ENCODE results near the gene PIK3C2B. TPM values are rescaled to one million over a fixed set of nuclear protein-coding genes. Genes with fewer than 3 reads are reported as not detected.
A peak's percentile ranks its signal among the peaks of the same experiment; 100 is the strongest.

Gene PIK3C2B
- total RNA-seq, 2 experiments from 2014 or later = 43.4 to 46.4 TPM

DNA sequence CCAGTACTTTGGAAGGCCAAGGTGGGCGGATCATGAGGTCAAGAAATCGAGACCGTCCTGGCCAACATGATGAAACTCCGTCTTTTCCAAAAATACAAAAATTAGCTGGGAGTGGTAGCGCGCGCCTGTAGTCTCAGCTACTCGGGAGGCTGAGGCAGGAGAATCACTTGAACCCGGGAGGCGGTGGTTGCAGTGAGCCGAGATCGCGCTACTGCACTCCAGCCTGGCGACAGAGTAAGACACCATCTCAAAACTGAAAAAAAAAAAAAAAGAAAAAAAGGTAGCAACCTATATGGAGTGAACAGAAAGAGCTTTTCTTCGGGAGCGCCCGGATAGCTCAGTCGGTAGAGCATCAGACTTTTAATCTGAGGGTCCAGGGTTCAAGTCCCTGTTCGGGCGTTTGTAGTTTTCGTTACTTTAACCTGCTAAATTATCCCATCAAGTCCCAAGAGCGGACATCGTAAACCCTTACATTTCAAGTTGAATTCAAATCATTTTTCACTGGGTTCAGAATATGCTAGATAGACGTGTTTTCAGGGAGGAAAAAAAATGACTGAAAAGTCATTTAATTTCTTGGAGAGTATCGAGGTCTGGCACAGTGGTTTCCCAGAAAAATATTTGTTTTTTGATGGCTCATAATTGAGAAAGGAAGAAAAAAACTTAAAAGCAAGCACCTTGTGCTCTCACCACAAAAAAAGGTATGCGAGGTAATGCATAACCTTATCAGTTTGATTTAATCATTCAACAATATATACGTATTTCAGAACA is 11.8 kb upstream of the PIK3C2B start:
- H3K36me3 Mint-ChIP-seq = peaks cover 10% of the 10 kb centered on the region
- H3K4me1 Mint-ChIP-seq (ENCODE audit: low read depth) = peaks cover 24% of the 10 kb centered on the region
- peaks cover 4% of the 10 kb centered on the region for H3K27me3 Mint-ChIP-seq
- peaks cover 2% of the 10 kb centered on the region for H3K9me3 Mint-ChIP-seq
- H3K4me3 Mint-ChIP-seq = peak overlapping the region; percentile 91
- CTCF ChIA-PET = interaction anchor here (0.7 to 20.5 kb wide), 17 partner anchors 9 to 301 kb away, joined by 3 to 1224 read pairs (median 5); partner anchors contain the start of genes MDM4 and PIK3C2B
- peak; percentile 84 for DNase-seq
- POLR2A ChIA-PET = interaction anchor here (0.9 to 5.4 kb wide), 9 partner anchors 11 to 741 kb away, joined by 3 to 68 read pairs (median 4); partner anchors contain the start of genes LAX1, MDM4 and PIK3C2B
- intact Hi-C loops (cut with micrococcal nuclease) = loop anchor here (1.0 to 10.0 kb wide), 4 partner anchors 14 to 1182 kb away; partner anchors contain the start of gene PPP1R15B
- H3K27ac Mint-ChIP-seq = peak overlapping the region; percentile 98

DNA sequence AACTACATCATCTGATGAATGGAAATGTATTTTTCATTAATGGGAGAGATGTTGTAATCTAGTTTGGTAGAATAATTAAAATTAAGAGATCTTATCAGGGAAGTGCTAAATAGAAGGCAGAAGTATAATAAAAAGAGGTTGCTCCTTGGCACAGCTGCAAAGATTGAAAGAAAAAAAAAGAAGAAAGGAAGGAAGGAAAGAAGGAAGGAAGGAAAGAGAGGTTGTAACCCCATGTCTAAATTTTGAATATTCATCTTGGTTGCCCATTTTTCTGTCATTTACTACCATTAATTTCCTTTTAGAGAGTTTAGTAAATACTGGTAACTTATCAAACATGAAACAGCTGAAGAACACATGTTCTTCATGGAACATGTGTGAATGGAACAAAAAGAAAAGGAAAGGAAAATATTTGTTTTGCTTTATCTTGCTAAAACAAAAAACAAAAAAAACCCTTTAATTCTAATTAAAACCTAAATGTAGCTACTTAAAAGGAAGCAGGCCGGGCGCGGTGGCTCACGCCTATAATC is 11.1 kb upstream of the PIK3C2B start:
- Mint-ChIP-seq H3K9me3 (peaks cover 2% of the 10 kb centered on the region), H3K27ac (peak overlapping the region; percentile 98), H3K36me3 (peaks cover 10% of the 10 kb centered on the region), H3K4me3 (peak overlapping the region; percentile 91), H3K4me1 (ENCODE audit: low read depth) (peaks cover 24% of the 10 kb centered on the region), H3K27me3 (peaks cover 4% of the 10 kb centered on the region)
- CTCF ChIA-PET = interaction anchor here (0.7 to 20.5 kb wide), 13 partner anchors 8 to 301 kb away, joined by 3 to 1224 read pairs (median 5); partner anchors contain the start of genes MDM4 and PIK3C2B
- DNase-seq = no peak
- intact Hi-C loops (cut with micrococcal nuclease) = loop anchor here (1.0 to 10.0 kb wide), 4 partner anchors 15 to 1181 kb away; partner anchors contain the start of gene PPP1R15B
- POLR2A ChIA-PET = interaction anchor here (1.8 to 5.4 kb wide), 5 partner anchors 11 to 62 kb away, joined by 4 to 68 read pairs (median 12); partner anchors contain the start of genes MDM4 and PIK3C2B

DNA sequence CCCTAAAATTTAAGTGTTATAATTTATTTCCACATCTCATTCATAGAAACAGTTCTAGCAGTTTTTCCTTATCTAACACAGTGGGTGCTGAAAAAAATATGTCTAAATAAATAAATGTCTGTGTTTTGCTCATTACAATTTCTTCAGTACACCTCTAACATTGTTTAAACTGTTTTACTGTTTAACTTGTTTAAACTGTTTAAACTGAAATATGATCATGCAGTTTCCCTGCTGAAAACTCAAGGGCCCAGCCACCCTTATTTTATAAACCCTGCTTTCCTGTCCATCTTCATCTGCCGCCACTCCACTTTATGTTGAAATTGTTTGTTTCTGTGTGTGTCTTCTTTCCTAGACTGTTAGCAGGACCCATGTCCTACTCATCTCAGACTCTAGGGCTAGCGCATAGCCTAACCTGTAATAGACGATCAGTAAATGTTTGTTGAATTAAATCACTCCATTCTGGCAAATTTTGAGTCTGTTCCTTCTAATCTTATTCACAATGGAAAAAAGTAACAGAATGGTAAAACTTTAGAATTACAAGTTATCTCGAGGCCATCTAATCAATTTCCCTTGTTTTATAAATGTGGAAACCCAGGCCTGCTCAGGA is 9.4 kb upstream of the PIK3C2B start:
- CTCF ChIA-PET = interaction anchor here (0.8 to 20.5 kb wide), 18 partner anchors 10 to 288 kb away, joined by 3 to 1224 read pairs (median 8); partner anchors contain the start of genes MDM4 and PIK3C2B
- H3K9me3 Mint-ChIP-seq = peaks cover 2% of the 10 kb centered on the region
- peaks cover 10% of the 10 kb centered on the region for H3K36me3 Mint-ChIP-seq
- no peak overlapping the region for H3K4me3 Mint-ChIP-seq
- peaks cover 4% of the 10 kb centered on the region for H3K27me3 Mint-ChIP-seq
- POLR2A ChIA-PET = interaction anchor here (4.8 to 5.4 kb wide), 2 partner anchors 10 to 13 kb away, joined by 24 to 68 read pairs; partner anchors contain the start of genes MDM4 and PIK3C2B
- no peak for DNase-seq
- no peak overlapping the region for H3K27ac Mint-ChIP-seq
- intact Hi-C loops (cut with micrococcal nuclease) = loop anchor here (1.0 to 10.0 kb wide), 7 partner anchors 10 to 1179 kb away; partner anchors contain the start of genes GOLT1A and PIK3C2B
- H3K4me1 Mint-ChIP-seq (ENCODE audit: low read depth) = peaks cover 24% of the 10 kb centered on the region

DNA sequence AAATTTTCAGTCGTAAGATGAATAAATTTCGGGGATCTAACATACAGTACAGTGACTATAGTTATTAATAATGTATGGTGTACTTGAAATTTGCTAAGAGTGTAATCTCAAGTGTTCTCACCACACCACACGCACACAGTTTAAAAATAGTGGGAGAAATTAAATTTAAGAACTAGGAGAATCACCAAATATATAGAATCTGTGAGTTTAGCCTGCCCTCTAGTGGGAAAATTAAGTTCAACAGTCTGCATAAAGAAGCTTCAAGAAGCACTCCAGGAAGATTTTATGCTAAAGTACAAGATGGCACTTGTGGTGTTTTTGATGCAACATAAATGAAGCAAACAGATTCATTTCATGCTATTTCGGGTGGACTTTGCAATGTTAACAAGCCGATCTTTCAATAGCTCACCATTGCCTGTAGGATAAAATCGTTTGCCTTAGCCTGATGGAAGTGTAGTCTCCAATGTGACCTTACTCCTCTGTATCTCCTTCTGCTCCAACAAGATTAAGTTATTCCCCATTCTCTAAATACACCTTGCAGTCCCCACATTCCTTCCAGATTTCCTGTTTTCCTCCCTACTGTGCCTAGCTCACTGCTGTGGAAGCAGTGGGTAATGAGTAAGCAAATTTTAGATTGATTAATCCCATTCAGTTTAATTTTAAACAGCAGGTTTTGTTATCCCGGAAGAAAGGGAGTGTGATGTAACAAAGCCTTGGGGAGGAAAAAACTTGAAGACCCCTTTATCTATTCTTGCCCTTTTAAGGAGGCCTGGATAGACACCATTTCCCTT is 8.7 kb upstream of the PIK3C2B start:
- peak overlapping the region; percentile 51 for H3K27ac Mint-ChIP-seq
- H3K36me3 Mint-ChIP-seq = peaks cover 10% of the 10 kb centered on the region
- intact Hi-C loops (cut with micrococcal nuclease) = loop anchor here (1.0 to 10.0 kb wide), 7 partner anchors 9 to 1179 kb away; partner anchors contain the start of genes GOLT1A and PIK3C2B
- peaks cover 24% of the 10 kb centered on the region for H3K4me1 Mint-ChIP-seq (ENCODE audit: low read depth)
- POLR2A ChIA-PET = interaction anchor here (0.6 to 1.0 kb wide), 2 partner anchors 9 to 80 kb away, joined by 4 to 7 read pairs; partner anchors contain the start of gene PIK3C2B
- no peak for DNase-seq
- CTCF ChIA-PET = interaction anchor here (0.7 to 20.5 kb wide), 28 partner anchors 10 to 341 kb away, joined by 3 to 1224 read pairs (median 4); partner anchors contain the start of genes MDM4 and PIK3C2B
- H3K27me3 Mint-ChIP-seq = peaks cover 4% of the 10 kb centered on the region
- H3K9me3 Mint-ChIP-seq = peaks cover 2% of the 10 kb centered on the region
- peak overlapping the region; percentile 20 for H3K4me3 Mint-ChIP-seq

DNA sequence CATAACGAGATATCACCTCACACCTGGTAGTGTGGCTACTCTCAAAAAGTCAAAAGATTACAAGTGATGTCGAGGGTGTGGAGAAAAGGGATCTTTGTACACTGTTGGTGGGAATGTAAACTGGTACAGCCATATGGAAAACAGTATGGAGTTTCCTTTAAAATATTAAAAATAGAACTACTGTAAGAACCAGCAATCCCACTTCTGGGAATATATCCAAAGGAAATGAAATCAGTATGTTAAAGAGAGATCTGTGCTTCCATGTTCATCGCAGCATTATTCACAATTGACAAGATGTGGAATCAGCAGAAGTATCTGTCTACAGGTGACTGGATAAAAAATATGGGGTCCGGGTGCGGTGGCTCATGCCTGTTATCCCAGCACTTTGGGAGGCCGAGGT is 7.6 kb upstream of the PIK3C2B start:
- Mint-ChIP-seq H3K36me3 (peaks cover 8% of the 10 kb centered on the region), H3K4me3 (no peak overlapping the region), H3K9me3 (peaks cover 2% of the 10 kb centered on the region), H3K4me1 (ENCODE audit: low read depth) (peaks cover 17% of the 10 kb centered on the region), H3K27ac (no peak overlapping the region), H3K27me3 (peaks cover 4% of the 10 kb centered on the region)
- ChIA-PET CTCF (interaction anchor here (1.1 to 20.5 kb wide), 14 partner anchors 9 to 305 kb away, joined by 3 to 1224 read pairs (median 9); partner anchors contain the start of genes MDM4 and PIK3C2B), POLR2A (no interaction called here)
- intact Hi-C loops (cut with micrococcal nuclease) = loop anchor here (2.0 to 10.0 kb wide), 4 partner anchors 140 to 1177 kb away; partner anchors contain the start of gene GOLT1A
- no peak for DNase-seq

DNA sequence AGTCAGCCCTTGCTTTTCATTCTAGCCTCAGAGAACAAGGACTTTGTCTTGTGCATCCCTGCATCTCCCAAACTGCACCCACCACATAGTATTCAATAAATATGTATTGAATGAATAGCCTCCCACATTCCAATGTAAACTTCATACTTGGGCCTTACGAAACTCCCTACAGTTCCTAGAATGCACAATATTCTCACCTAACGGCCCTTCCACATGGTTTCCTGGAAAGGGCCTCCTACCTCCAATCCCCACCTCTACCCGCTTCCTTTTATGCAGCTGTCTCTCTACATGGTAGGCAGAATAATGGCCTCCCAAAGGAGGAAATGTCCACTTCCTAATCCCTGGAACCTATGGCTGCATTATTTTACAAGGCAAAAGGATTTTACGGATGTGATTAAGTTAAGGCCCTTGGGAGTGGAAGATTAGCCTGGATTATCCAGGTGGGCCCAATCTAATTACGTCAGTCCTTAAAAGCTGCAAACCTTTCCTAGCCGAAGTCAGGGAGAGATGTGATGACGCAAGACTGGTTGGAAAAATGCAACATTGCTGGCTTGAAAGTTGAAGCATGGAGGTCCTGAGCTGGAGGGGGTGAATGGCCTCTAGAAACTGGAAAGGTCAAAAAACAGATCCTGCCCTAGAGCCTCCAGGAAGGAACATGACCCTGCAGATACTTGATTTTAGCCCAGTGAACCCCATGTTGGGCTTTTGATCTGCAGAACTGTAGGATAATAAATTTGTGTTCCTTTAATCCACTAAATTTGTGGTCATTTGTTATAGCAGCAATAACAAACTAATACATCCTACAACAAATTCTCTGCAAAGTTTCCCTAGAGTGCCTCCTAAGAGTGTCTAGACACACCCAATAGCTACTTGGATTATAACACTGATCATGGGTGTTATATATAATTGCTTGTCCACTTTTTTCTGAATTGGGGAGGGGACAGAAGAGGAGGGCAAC is 5.2 kb upstream of the PIK3C2B start:
- Mint-ChIP-seq H3K27me3 (no peaks in the 10 kb centered on the region), H3K27ac (no peak overlapping the region), H3K9me3 (no peaks in the 10 kb centered on the region), H3K36me3 (no peaks in the 10 kb centered on the region), H3K4me1 (ENCODE audit: low read depth) (peaks cover 19% of the 10 kb centered on the region), H3K4me3 (no peak overlapping the region)
- no peak for DNase-seq
- POLR2A ChIA-PET = no interaction called here
- intact Hi-C loops (cut with micrococcal nuclease) = loop anchor here (5.0 to 10.0 kb wide), 4 partner anchors 137 to 1495 kb away; partner anchors contain the start of genes GOLT1A and TMEM183A
- CTCF ChIA-PET = interaction anchor here (0.7 to 20.5 kb wide), 4 partner anchors 59 to 101 kb away, joined by 3 to 1224 read pairs (median 4); no protein-coding TSS in a partner anchor

DNA sequence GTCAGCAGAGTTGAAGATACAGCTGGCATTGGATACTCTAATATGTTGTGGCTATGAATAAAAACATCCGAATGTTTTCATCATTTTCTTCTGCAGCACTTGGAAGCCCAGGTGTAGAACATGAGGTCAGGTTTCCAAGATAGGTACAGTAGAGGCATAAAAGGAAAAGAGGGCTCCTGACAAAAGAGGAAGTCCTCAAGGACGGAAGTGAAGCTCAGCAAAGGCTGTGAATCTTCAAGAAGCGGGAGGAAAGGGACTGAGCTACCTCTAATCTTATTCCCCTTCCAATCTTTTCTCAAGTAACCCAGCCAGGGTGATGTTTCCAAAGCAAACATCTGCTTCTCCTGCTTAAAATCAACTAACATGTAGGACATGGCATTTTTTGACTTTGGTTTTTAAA is 4.4 kb upstream of the PIK3C2B start:
- intact Hi-C loops (cut with micrococcal nuclease) = loop anchor here (10.0 kb wide), 1 partner anchor 1494 kb away; the partner anchor contains the start of gene TMEM183A
- Mint-ChIP-seq H3K4me3 (no peak overlapping the region), H3K27me3 (no peaks in the 10 kb centered on the region), H3K27ac (no peak overlapping the region), H3K4me1 (ENCODE audit: low read depth) (peaks cover 19% of the 10 kb centered on the region), H3K9me3 (no peaks in the 10 kb centered on the region), H3K36me3 (no peaks in the 10 kb centered on the region)
- CTCF ChIA-PET = interaction anchor here (1.0 to 20.5 kb wide), 3 partner anchors 59 to 136 kb away, joined by 4 to 1224 read pairs (median 4); no protein-coding TSS in a partner anchor
- POLR2A ChIA-PET = interaction anchor here (1.6 kb wide), 1 partner anchor 51 kb away, joined by 5 read pairs; no protein-coding TSS in a partner anchor
- no peak for DNase-seq

DNA sequence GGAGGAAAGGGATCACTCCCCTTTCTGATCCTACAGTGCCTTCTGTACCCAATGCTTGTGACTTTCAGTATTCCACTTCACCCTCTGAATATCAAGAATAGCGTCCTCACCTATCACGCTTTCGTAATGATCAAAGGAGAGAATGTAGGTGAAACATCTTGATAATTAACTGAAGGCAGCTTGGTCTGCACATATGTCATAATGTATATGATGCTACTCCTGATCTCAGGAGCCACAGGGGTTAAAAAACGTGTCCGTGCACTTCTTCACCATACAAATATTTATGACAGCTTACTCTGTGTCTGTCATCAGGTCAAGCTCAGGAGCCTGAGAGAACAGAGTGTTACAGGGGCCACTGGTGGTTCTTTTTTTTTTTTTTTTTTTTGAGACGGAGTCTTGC is 1.2 kb upstream of the PIK3C2B start:
- DNase-seq = no peak
- intact Hi-C loops (cut with micrococcal nuclease) = loop anchor here (10.0 kb wide), 1 partner anchor 1491 kb away; the partner anchor contains the start of gene TMEM183A
- ChIA-PET POLR2A (interaction anchor here (1.1 to 4.4 kb wide), 8 partner anchors 7 to 83 kb away, joined by 3 to 24 read pairs (median 16); partner anchors contain the start of gene MDM4), CTCF (interaction anchor here (1.1 to 20.5 kb wide), 6 partner anchors 7 to 118 kb away, joined by 4 to 1224 read pairs (median 20); no protein-coding TSS in a partner anchor)
- Mint-ChIP-seq H3K36me3 (peaks cover 4% of the 10 kb centered on the region), H3K27me3 (no peaks in the 10 kb centered on the region), H3K27ac (peak overlapping the region; percentile 69), H3K9me3 (no peaks in the 10 kb centered on the region), H3K4me3 (peak overlapping the region; percentile 71), H3K4me1 (ENCODE audit: low read depth) (peaks cover 37% of the 10 kb centered on the region)

DNA sequence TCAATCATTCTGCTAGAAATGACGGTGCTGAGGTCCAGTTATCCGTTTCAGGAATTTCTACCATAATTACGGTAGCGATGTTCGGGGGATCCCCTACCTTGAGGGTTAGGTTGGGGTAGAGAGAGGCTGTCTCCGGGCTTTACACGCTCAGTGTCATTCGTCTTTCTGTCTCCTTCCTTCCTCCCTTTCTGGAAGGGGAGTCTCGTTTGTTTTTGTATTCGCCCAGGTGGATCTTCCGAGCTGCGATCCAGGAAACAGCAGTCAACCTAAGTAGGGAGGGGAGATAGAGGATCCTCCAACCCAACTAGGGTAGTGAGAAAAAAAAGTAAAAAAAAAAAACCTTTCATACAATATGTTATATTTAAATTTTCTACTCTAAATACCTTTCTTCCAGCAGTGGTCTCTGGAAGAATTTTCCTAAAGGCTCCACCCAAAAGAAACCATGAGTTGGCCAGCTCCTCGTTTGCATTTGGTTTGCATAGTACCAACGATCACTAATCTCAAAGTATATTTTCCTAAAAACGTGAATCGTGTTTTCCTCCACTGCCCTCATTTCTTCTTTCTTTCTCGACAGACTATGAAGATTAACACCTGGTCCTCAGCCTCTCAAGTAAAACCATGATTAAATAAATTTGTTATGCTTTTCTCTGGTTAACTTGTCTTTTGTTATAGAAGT is 611 bp upstream of the PIK3C2B start:
- DNase-seq = no peak

More for the DNA sequence above, 611 bp upstream of the PIK3C2B start:
- peak overlapping the region; percentile 92 for H3K27ac Mint-ChIP-seq
- no peaks in the 10 kb centered on the region for H3K9me3 Mint-ChIP-seq
- H3K36me3 Mint-ChIP-seq = peaks cover 7% of the 10 kb centered on the region
- ChIA-PET CTCF (interaction anchor here (0.7 to 20.5 kb wide), 13 partner anchors 8 to 312 kb away, joined by 3 to 1224 read pairs (median 10); partner anchors contain the start of gene MDM4), POLR2A (interaction anchor here (1.1 to 4.4 kb wide), 13 partner anchors 8 to 86 kb away, joined by 3 to 24 read pairs (median 4); partner anchors contain the start of gene MDM4)
- peak overlapping the region; percentile 84 for H3K4me3 Mint-ChIP-seq
- no peaks in the 10 kb centered on the region for H3K27me3 Mint-ChIP-seq
- intact Hi-C loops (cut with micrococcal nuclease) = loop anchor here (10.0 kb wide), 1 partner anchor 1490 kb away; the partner anchor contains the start of gene TMEM183A
- peaks cover 43% of the 10 kb centered on the region for H3K4me1 Mint-ChIP-seq (ENCODE audit: low read depth)

Data from activated CD4-positive, alpha-beta memory T cell treated with anti-CD3 and anti-CD28 coated beads for 36 hours (primary cell).